Measurements from ENCODE around the gene ABCA13. TPM values are rescaled to one million over a fixed set of nuclear protein-coding genes. Genes with fewer than 3 reads are reported as not detected.

The ABCA13 gene
- total RNA-seq, 1 experiment from 2014 or later = not detected

- Histone ChIP-seq H3K4me3 (replicated peaks in 1 of 2; ENCODE audit: low read depth in 1 of 2, low read length in 2 of 2) (no peak overlapping the region), H3K79me2 (ENCODE audit: insufficient read depth, low read length) (no peaks in the 10 kb centered on the region), H3K27me3 (ENCODE audit: insufficient read depth, low read length) (no peaks in the 10 kb centered on the region), H4K20me1 (ENCODE audit: insufficient read depth) (no peaks in the 10 kb centered on the region), H3K27ac (ENCODE audit: low read depth, low read length) (no peak overlapping the region), H3K4me2 (ENCODE audit: low read length) (no peak overlapping the region), H2AFZ (ENCODE audit: low read depth, low read length, poor library complexity, severe bottlenecking) (no peak overlapping the region), H3K9ac (ENCODE audit: low read length) (no peak overlapping the region), H3K9me3 (ENCODE audit: control insufficient read depth in 1 of 2, insufficient read depth in 1 of 2, low read depth in 1 of 2, low read length in 2 of 2) (no peaks in the 10 kb centered on the region; a peak in 1 of 4 replicates), H3K9me2 (ENCODE audit: insufficient read depth) (no peaks in the 10 kb centered on the region), H3K36me3 (ENCODE audit: control insufficient read depth in 1 of 2, insufficient read depth in 2 of 2, low read length in 2 of 2) (no peaks in the 10 kb centered on the region), H3K4me1 (ENCODE audit: control insufficient read depth in 1 of 2, insufficient read depth in 2 of 2, low read length in 2 of 2) (no peaks in the 10 kb centered on the region)
- DNase-seq (ENCODE audit: low read depth, low spot score) (no peak), ATAC-seq (no peak)
- TF ChIP-seq ZFX (IDR thresholded peaks at IDR 0.05) (no peak), CBX3 (IDR thresholded peaks at IDR 0.05; ENCODE audit: low read depth) (no peak), CTCF (IDR thresholded peaks at IDR 0.05 in 2 of 3, conservative IDR thresholded peaks at IDR 0.05 in 1 of 3; ENCODE audit: borderline replicate concordance in 1 of 3, insufficient read depth in 1 of 3, low read depth in 2 of 3, low read length in 2 of 3) (no peak), SIN3A (IDR thresholded peaks at IDR 0.05; ENCODE audit: low read depth) (no peak), CEBPB (IDR thresholded peaks at IDR 0.05; ENCODE audit: low read depth) (no peak), REST (IDR thresholded peaks at IDR 0.05; ENCODE audit: low read depth) (no peak), MAX (IDR thresholded peaks at IDR 0.05) (no peak), EZH2 (IDR thresholded peaks at IDR 0.05) (no peak), ZNF274 (IDR thresholded peaks at IDR 0.05; ENCODE audit: low read depth, low read length) (no peak), EGR1 (IDR thresholded peaks at IDR 0.05; ENCODE audit: low read depth) (no peak)
- no TSS peak for BruUV-seq (replicated peaks)
- intact Hi-C loops (cut with micrococcal nuclease) = no loop called here
- POLR2A ChIA-PET = no interaction called here
- RAD21 ChIA-PET (ENCODE audit: low non-redundant PET in 1 of 2, low total read pairs in 2 of 2, uncharacterized antibody in 2 of 2, unreplicated experiment in 2 of 2) = no interaction called here
- CTCF ChIA-PET = no interaction called here
Measured at GRCh38 chr7:48387932-48388331, 216.7 kb downstream of the ABCA13 start.
